BJ (cell line): Measurements from ENCODE around the gene MAPK6. TPM values are rescaled to one million over a fixed set of nuclear protein-coding genes. Genes with fewer than 3 reads are reported as not detected.

Experiments used
- CTCF ChIA-PET: fragments of 350-600 bp; formaldehyde crosslinking; extraction: SDS; loops from one replicate; lab custom pipeline; 2021; ENCODE audit warnings: antibody characterized with exemption, inconsistent platforms; lab: Yijun Ruan, JAX
- POLR2A ChIA-PET: fragments of 300-600 bp; sonication (Branson Sonifier 250); formaldehyde crosslinking; extraction: SDS; loops from one replicate; lab custom pipeline; 2021; ENCODE audit warnings: antibody characterized with exemption; lab: Charles Lee
- DNase-seq: peaks from one replicate; pipeline ENCODE4 v3.0.0-alpha.2; 2011; ENCODE audit warnings: low read depth
- H3K27me3 ChIP-seq: 2 replicates; pipeline ENCODE4 v1.6.0; 2011; ENCODE audit warnings: low read length; ENCODE audit not compliant: control insufficient read depth, insufficient read depth
- H3K36me3 ChIP-seq: 2 replicates; pipeline ENCODE4 v1.5.1; 2011; ENCODE audit warnings: low read length; ENCODE audit not compliant: control insufficient read depth, insufficient read depth
- H3K4me3 ChIP-seq: 2 replicates; pipeline ENCODE4 v1.5.1; 2011; ENCODE audit warnings: low read depth, mild to moderate bottlenecking, control low read depth, low read length
- CTCF ChIP-seq: IDR thresholded peaks from 2 replicates; pipeline ENCODE4 v1.5.1; 2011; ENCODE audit warnings: low read depth, mild to moderate bottlenecking, control low read depth, inconsistent platforms, low read length, moderate library complexity; ENCODE audit not compliant: insufficient read depth
- polyA plus RNA-seq: library from polyadenylated mRNA; depleted of rRNA; stranded (reverse); fragments of >200 nt; gene quantifications from 2 replicates; pipeline ENCODE4 v1.2.3, GENCODE V29; 2011

The MAPK6 gene
- polyA plus RNA-seq, 1 experiment: 21.2 TPM

DNA sequence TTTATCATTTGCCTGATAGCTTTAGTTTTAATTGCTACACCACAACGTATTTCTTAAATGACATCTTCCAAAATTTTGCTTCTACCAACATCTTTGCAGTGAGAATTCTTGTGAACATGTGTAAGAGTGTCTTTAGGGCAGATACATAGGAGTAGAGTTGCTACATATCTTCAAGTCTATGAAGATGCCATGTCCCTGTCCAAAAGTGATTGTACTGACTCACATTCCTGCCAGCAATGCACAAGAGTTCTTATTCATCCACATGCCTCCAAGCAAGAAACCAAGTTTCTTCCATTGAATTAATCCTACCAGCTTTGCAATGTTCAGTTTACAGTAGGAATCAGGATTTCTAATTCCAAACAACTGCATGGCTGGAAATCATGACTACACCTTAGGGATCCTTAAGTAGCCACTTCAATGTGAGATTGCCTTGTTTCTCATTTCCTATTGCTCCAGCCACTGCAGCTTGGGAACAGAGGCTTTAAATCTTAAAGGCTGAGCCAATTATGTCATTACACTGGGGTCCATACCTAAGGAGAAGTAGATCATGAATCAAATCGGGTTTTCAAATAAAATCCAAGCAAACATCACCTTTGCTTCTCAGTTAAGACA lies 49.1 kb downstream of the MAPK6 start:
- no peak for DNase-seq
- H3K4me3 ChIP-seq: no peak overlapping the region
- ChIA-PET POLR2A (interaction anchor here (0.6 kb wide), 1 partner anchor 16 kb away, joined by 3 read pairs; no protein-coding TSS in a partner anchor), CTCF (interaction anchor here (1.3 to 4.7 kb wide), 4 partner anchors 9 to 21 kb away, joined by 3 to 19 read pairs (median 8); no protein-coding TSS in a partner anchor)
- TF ChIP-seq CTCF: no peak
- no peaks in the 10 kb centered on the region for H3K27me3 ChIP-seq
- H3K36me3 ChIP-seq: peaks cover 1% of the 10 kb centered on the region; the same call in 1 of the 2 replicates

GRCh38 chr15:52069559-52069958 lies 50.5 kb downstream of the MAPK6 start:
- POLR2A ChIA-PET: interaction anchor here (0.8 kb wide), 1 partner anchor 16 kb away, joined by 3 read pairs; no protein-coding TSS in a partner anchor
- no peak for TF ChIP-seq CTCF
- Histone ChIP-seq H3K4me3 (no peak overlapping the region), H3K27me3 (no peaks in the 10 kb centered on the region), H3K36me3 (no peaks in the 10 kb centered on the region)
- no peak for DNase-seq
- CTCF ChIA-PET: interaction anchor here (1.4 to 4.7 kb wide), 5 partner anchors 7 to 99 kb away, joined by 3 to 19 read pairs (median 5); no protein-coding TSS in a partner anchor

GRCh38 chr15:52071570-52071969 lies 52.6 kb downstream of the MAPK6 start:
- no peaks in the 10 kb centered on the region for H3K27me3 ChIP-seq
- no peaks in the 10 kb centered on the region for H3K36me3 ChIP-seq
- no peak overlapping the region for H3K4me3 ChIP-seq
- no peak for TF ChIP-seq CTCF
- CTCF ChIA-PET: interaction anchor here (4.7 kb wide), 1 partner anchor 8 kb away, joined by 19 read pairs; no protein-coding TSS in a partner anchor
- DNase-seq: no peak
- POLR2A ChIA-PET: no interaction called here

- no peaks in the 10 kb centered on the region for H3K36me3 ChIP-seq
- no peaks in the 10 kb centered on the region for H3K27me3 ChIP-seq
- CTCF ChIA-PET: interaction anchor here (0.6 to 3.5 kb wide), 11 partner anchors 9 to 258 kb away, joined by 3 to 16 read pairs (median 4); partner anchors contain the start of gene LEO1
- peak; percentile 18 for DNase-seq
- H3K4me3 ChIP-seq: no peak overlapping the region
- TF ChIP-seq CTCF: no peak
- POLR2A ChIA-PET: no interaction called here
These were observed 58.1 kb downstream of the MAPK6 start for GRCh38 chr15:52076889-52077781.
